Thymus (tissue), 11 donors: ENCODE data around the gene TMEM132C. TPM values are rescaled to one million over a fixed set of nuclear protein-coding genes. Genes with fewer than 3 reads are reported as not detected.

Experiments used
- DNase-seq, 9 donors: peaks; one replicate each; pipeline ENCODE4 v3.0.0-alpha.2; 2013; ENCODE audit warnings: low spot score in 9 of 9, low read depth in 6 of 9, missing footprints in 1 of 9
- H3K27ac ChIP-seq, 2 donors: one replicate each; pipeline ENCODE4 v1.5.1; 2013; ENCODE audit warnings: control low read depth in 1 of 2, low read depth in 1 of 2, low read length in 1 of 2, mild to moderate bottlenecking in 1 of 2, moderate library complexity in 1 of 2
- H3K27me3 ChIP-seq, 2 donors: one replicate each; pipeline ENCODE4 v1.5.1; 2013; ENCODE audit warnings: low read length in 1 of 2; ENCODE audit not compliant: control insufficient read depth in 2 of 2, insufficient read depth in 1 of 2
- H3K36me3 ChIP-seq, 2 donors: one replicate each; pipeline ENCODE4 v1.5.1; 2013; ENCODE audit warnings: low read length in 1 of 2, mild to moderate bottlenecking in 1 of 2, moderate library complexity in 1 of 2; ENCODE audit not compliant: control insufficient read depth in 2 of 2, insufficient read depth in 2 of 2
- H3K4me1 ChIP-seq, 2 donors: one replicate each; pipeline ENCODE4 v1.5.1; 2013; ENCODE audit warnings: low read length in 2 of 2; ENCODE audit not compliant: control insufficient read depth in 2 of 2, insufficient read depth in 2 of 2
- H3K4me3 ChIP-seq, 2 donors: one replicate each; pipeline ENCODE4 v1.5.1; 2013; ENCODE audit warnings: low read length in 2 of 2, control low read depth in 1 of 2, mild to moderate bottlenecking in 1 of 2
- H3K9me3 ChIP-seq, 2 donors: one replicate each; pipeline ENCODE4 v1.5.1; 2013; ENCODE audit warnings: low read length in 1 of 2, mild to moderate bottlenecking in 1 of 2; ENCODE audit not compliant: control insufficient read depth in 2 of 2, insufficient read depth in 1 of 2
- WGBS: extraction: QIAGEN DNeasy Blood & Tissue Kit; methylation state at CpG from one replicate; pipeline ENCODE4 v1.1.7; 2013; 5-methylcytosine and 5-hydroxymethylcytosine counted together
- polyA plus RNA-seq: library from polyadenylated mRNA; stranded (reverse); fragments of 200-250 nt; gene quantifications from one replicate; pipeline ENCODE4 v1.2.3, GENCODE V29; 2013
- total RNA-seq: library from RNA; stranded (reverse); fragments of 120-200 nt; gene quantifications from one replicate; pipeline ENCODE4 v1.2.4, GENCODE V29; 2013
- donor health status: healthy.

The TMEM132C gene
- total and polyA plus RNA-seq, 2 donors: 0.24 to 0.34 TPM

DNA sequence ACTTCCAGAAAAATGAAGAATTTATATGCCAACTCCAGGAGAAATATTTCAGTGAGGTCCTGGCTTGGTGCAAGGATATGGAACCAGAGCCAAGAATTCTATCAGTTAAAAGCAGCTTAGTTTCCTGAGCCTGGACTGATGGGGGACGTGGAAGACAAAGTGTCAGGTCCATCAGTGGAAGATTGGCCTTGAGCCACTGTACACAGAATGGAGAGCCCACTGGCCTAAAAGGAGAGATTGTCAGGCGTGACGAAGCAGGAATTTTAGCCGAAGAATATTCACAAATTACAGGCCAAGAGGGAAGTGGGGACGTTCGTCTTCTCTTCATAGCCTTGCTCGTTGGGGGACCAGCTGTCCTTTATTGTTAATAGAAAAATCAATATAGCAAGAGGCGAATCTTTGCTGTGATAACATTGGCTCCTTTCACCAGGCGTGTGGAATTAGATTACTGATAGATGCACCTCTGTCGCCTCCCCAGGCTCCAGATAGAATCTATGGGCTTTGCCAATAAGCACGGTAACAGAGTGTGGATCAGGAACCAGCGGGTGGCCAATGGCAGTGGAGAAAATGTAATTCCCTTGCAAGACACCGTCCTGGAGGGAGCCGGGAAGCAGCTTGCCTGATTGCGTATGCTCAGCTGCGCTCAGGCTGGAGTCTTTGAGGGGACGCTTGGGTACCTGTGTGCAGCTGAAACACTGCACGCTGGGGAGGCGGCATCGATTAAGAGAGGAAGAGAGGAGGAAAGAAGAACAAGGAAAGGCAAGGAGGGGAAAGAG, 56.4 kb downstream of the TMEM132C start:
- Histone ChIP-seq H3K27me3 (no peaks in the 10 kb centered on the region), H3K27ac (no peak overlapping the region), H3K4me3 (no peak overlapping the region), H3K4me1 (no peaks in the 10 kb centered on the region), H3K9me3 (peaks cover 0 to 3% of the 10 kb centered on the region in 2 donors), H3K36me3 (no peaks in the 10 kb centered on the region)
- 74% methylated on average over 20 of the region's 20 CpGs for WGBS
- DNase-seq: no peak

DNA sequence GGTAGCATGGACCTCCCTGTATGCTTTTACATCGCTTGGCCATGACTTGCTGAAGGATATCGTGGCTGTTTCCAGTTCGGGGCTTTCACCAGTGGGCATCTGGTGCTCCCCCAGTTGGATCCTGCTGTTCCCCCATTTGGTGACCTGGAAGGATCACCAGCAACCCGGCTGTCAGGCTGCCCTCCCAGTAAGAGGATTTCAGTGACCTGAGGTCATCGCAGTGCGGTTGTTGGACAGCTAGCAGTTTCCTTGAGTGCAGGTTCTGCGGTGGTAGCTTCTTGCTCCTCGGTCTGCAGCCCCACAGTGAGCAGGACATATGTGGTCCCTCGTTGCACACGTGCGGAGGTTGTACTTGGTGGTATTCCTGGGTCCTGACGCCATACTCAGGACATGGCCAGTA, 58.7 kb downstream of the TMEM132C start:
- no peaks in the 10 kb centered on the region for H3K27me3 ChIP-seq
- no peak overlapping the region for H3K4me3 ChIP-seq
- DNase-seq: no peak
- H3K36me3 ChIP-seq: no peaks in the 10 kb centered on the region
- no peak overlapping the region for H3K27ac ChIP-seq
- WGBS: 94% methylated on average over 12 of the region's 12 CpGs
- H3K4me1 ChIP-seq: no peaks in the 10 kb centered on the region
- H3K9me3 ChIP-seq: peaks cover 0 to 3% of the 10 kb centered on the region in 2 donors

DNA sequence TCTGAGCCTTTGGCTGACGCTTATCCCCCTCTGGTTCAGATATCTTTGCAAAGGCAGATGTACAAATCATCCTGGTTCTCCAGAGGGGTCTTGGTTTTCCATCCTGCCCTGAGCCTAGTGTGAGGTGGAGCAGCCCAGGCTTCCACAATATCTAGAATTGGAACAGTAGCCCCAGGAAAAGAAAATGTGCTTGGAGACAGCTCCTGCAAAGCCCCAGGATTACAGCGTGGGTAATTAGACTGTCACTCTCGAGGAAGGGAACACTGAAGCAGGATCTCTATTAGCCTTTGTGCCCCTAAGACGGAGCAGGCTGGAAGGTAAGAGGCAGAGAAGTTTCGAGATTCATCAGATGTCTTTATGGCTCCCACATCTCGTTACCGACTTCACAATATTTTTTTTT, 59.4 kb downstream of the TMEM132C start:
- Histone ChIP-seq H3K4me1 (no peaks in the 10 kb centered on the region), H3K4me3 (no peak overlapping the region), H3K36me3 (no peaks in the 10 kb centered on the region), H3K27me3 (no peaks in the 10 kb centered on the region), H3K9me3 (peaks cover 0 to 3% of the 10 kb centered on the region in 2 donors), H3K27ac (no peak overlapping the region)
- no peak for DNase-seq
- WGBS: 72% methylated on average over 7 of the region's 7 CpGs

DNA sequence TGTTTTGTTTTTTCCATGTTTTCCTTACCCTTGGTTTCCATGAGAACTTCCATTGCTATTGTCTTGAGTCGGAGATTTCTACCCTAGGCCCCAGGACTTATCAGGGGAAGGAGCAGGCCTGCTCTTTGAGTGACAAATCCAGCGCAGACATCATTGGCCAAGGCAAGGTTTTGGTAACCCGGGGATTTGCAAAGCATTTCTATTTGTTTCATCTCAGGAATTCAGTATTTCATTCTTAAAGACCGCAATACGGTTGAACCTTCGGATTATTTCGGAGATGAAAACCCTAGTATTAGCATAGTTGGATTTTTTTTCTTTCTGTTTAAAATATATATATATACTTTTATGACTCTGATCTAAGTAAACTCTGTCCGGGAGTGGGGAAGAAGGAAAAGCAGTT, 62.0 kb downstream of the TMEM132C start:
- no peaks in the 10 kb centered on the region for H3K4me1 ChIP-seq
- DNase-seq: no peak
- WGBS: 88% methylated on average over 8 of the region's 8 CpGs
- H3K4me3 ChIP-seq: no peak overlapping the region
- H3K27ac ChIP-seq: no peak overlapping the region
- no peaks in the 10 kb centered on the region for H3K27me3 ChIP-seq
- no peaks in the 10 kb centered on the region for H3K36me3 ChIP-seq
- H3K9me3 ChIP-seq: no peaks in the 10 kb centered on the region

DNA sequence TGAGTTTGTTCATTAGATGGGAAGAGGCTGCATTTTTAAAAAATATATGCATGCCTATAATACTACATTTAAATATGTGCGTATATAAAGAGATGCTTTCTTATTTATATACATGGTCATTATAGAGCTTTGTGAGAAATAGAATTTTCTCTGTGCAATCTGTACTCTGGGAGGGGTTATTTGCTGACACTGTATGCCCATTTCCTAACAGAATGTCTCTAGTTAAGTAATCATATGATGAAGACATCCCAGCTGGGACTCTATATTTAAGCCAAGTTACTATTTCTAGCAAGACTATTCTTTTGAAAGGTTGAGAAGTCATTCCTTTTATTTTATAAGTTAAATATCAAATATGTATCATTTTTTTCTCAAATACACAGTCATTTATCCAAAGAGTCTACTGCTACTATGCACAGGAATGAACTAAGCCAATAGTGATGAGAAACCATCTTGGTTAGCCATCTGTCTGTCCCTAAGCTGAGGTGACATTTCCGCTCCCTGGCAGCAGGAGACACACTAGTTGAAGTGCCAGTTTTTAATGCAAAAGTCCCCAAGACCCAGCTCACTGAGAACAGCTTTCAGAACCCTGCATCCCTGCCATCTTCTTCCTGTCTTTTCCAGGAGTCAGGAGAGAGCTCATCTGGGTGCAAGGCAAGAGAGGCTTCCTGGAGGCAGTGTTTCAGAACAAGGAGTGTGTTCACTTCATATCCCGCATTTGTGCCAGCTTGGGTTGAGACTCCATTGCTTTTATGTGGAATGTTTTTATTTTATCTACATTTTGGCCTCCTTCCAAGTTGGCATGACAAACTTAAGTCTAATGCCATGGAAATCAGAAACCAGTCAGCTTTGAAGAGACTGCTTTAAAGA, 69.5 kb downstream of the TMEM132C start:
- H3K4me3 ChIP-seq: no peak overlapping the region
- peaks cover 0 to 2% of the 10 kb centered on the region in 2 donors for H3K4me1 ChIP-seq
- H3K27ac ChIP-seq: no peak overlapping the region
- no peaks in the 10 kb centered on the region for H3K36me3 ChIP-seq
- no peaks in the 10 kb centered on the region for H3K9me3 ChIP-seq
- H3K27me3 ChIP-seq: no peaks in the 10 kb centered on the region
- 88% methylated on average over 3 of the region's 3 CpGs for WGBS
- DNase-seq: no peak

DNA sequence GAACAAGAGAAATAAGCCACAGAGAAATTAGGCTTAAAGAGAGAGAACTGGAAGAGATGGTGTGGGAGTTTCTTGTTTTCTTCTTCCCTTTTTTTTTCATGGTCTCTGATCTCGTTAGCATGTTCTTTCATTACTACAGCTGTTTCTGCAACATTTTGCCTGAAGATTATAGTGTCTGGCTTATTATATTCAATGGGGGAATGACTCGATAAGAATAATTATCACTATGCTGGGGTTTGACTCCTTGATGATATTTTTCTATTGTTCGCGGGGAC, 70.0 kb downstream of the TMEM132C start:
- Histone ChIP-seq H3K4me3 (no peak overlapping the region), H3K4me1 (peaks cover 0 to 2% of the 10 kb centered on the region in 2 donors), H3K9me3 (no peaks in the 10 kb centered on the region), H3K27ac (no peak overlapping the region), H3K36me3 (no peaks in the 10 kb centered on the region), H3K27me3 (no peaks in the 10 kb centered on the region)
- no peak for DNase-seq
- 45% methylated on average over 4 of the region's 4 CpGs for WGBS

DNA sequence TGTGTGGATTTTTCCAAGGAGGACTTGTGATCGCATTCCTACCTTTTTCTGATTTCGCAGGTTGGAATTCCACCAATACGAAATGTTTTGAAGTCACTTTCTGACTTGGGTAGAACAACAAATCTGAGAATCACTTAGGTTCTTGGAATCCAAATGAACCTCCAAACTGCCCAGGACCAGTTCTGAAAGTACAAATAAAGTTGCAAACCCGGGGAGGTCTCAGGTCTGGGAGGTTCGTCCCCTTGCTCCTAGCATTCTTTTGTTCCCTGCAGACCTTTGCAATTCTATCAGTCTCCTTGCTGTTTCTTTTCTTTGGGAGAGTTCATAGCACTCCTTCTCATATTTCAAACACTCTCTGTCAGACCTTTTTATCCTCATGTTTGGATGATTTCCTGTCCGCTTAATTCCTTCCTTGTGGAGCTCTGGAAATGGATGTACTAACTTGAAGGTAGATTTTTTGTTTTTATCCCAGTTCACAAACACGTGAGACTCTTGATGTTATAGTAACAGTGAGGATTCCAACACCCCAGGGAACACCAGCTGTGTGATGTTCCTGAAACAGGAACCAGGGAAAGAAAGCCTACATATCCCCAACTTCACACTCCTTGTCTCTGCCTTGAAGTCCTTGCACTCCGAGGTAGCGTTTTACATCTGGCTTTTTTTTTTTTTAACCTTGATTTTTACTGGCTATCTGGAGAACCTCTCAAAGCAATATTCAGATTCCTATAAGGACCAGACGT, 70.6 kb downstream of the TMEM132C start:
- Histone ChIP-seq H3K36me3 (no peaks in the 10 kb centered on the region), H3K27ac (no peak overlapping the region), H3K9me3 (no peaks in the 10 kb centered on the region), H3K4me1 (peaks cover 0 to 2% of the 10 kb centered on the region in 2 donors), H3K27me3 (no peaks in the 10 kb centered on the region), H3K4me3 (no peak overlapping the region)
- WGBS: 20% methylated on average over 10 of the region's 10 CpGs
- DNase-seq: no peak

DNA sequence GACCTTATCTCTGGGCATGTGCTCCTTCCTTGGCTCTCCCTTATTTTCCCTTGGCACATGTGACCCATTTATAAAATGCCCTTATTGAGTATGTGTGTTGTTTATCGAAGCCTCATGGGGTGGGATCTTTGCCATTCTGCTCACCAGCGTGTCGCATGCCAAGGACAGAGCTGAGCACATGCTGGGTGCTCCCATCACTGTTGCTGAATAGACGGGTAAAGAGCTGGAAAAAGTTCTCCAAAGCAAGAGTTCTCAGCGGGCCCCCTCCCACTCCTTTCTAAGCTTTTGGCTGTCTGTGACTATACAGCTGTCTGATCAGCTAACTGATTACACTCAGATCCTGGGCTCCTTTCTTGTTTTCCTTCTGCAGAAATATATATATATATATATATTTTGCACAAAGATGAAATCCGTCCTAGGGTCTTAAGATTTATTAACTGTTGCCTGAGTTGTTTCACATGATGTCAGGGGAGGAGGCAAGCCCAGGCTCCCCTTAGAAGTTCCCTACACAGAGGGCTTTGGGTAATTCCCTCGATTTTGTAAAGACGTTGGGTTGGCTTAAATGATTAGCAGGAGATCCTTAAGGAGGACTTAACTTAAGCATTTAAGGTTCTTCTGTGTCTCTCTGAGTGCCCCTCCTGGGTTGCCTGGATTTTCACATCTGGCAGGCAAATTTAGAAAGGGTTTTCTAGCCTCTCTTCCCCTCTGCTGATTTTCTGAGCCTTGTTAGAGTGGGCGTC, 71.6 kb downstream of the TMEM132C start:
- no peak for DNase-seq
- 29% methylated on average over 9 of the region's 9 CpGs for WGBS
- Histone ChIP-seq H3K4me3 (no peak overlapping the region), H3K9me3 (no peaks in the 10 kb centered on the region), H3K27me3 (no peaks in the 10 kb centered on the region), H3K36me3 (no peaks in the 10 kb centered on the region), H3K27ac (no peak overlapping the region), H3K4me1 (peaks cover 0 to 2% of the 10 kb centered on the region in 2 donors)
